Measurements from ENCODE around the gene SEC24C. TPM values are rescaled to one million over a fixed set of nuclear protein-coding genes. Genes with fewer than 3 reads are reported as not detected.

The SEC24C gene
- total RNA-seq, 2 experiments from 2014 or later, result 53.6 to 87.1 TPM

- intact Hi-C loops (cut with micrococcal nuclease; ENCODE audit: unreplicated experiment), result no loop called here
- H3K79me2 ChIP-seq (ENCODE audit: insufficient read depth, low read depth, low read length), result peaks cover 70% of the 10 kb centered on the region
- TF ChIP-seq, protein P1, sequence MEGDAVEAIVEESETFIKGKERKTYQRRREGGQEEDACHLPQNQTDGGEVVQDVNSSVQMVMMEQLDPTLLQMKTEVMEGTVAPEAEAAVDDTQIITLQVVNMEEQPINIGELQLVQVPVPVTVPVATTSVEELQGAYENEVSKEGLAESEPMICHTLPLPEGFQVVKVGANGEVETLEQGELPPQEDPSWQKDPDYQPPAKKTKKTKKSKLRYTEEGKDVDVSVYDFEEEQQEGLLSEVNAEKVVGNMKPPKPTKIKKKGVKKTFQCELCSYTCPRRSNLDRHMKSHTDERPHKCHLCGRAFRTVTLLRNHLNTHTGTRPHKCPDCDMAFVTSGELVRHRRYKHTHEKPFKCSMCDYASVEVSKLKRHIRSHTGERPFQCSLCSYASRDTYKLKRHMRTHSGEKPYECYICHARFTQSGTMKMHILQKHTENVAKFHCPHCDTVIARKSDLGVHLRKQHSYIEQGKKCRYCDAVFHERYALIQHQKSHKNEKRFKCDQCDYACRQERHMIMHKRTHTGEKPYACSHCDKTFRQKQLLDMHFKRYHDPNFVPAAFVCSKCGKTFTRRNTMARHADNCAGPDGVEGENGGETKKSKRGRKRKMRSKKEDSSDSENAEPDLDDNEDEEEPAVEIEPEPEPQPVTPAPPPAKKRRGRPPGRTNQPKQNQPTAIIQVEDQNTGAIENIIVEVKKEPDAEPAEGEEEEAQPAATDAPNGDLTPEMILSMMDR (conservative IDR thresholded peaks at IDR 0.05; ENCODE audit: low read length), result no peak
- TF ChIP-seq EZH2phosphoT487 (IDR thresholded peaks at IDR 0.05; ENCODE audit: borderline replicate concordance, low read depth, low read length), result no peak
- CTCF ChIA-PET (ENCODE audit: unreplicated experiment), result interaction anchor here (0.6 to 1.2 kb wide), 2 partner anchors 8 to 39 kb away, joined by 3 to 4 read pairs; no protein-coding TSS in a partner anchor
- BruUV-seq (replicated peaks), result no TSS peak
- H3K36me3 ChIP-seq (ENCODE audit: insufficient read depth, low read length), result peaks cover 37% of the 10 kb centered on the region
- peak overlapping the region; percentile 70; the same call in 1 of the 2 replicates for H2AFZ ChIP-seq (ENCODE audit: low read length)
- H3K4me3 ChIP-seq (ENCODE audit: low read depth, low read length, poor library complexity, severe bottlenecking), result peak overlapping the region; percentile 94
- POLR2A ChIA-PET, result interaction anchor here (0.7 to 3.3 kb wide), 9 partner anchors 10 to 51 kb away, joined by 3 to 27 read pairs (median 4); a partner anchor contains a TSS
- peak overlapping the region; percentile 75 for H3K27ac ChIP-seq (ENCODE audit: low read depth, low read length, poor library complexity, severe bottlenecking)
- H3K4me2 ChIP-seq (ENCODE audit: low read length), result peak overlapping the region; percentile 82
- DNase-seq (ENCODE audit: low spot score), result no peak
- H3K9me3 ChIP-seq (ENCODE audit: low read length), result no peaks in the 10 kb centered on the region
- no peaks in the 10 kb centered on the region for H3K9me2 ChIP-seq (ENCODE audit: insufficient read depth, low read length)
- H3K4me1 ChIP-seq (ENCODE audit: insufficient read depth, low read length, poor library complexity, severe bottlenecking), result peaks cover 38% of the 10 kb centered on the region
- peaks cover 12% of the 10 kb centered on the region; the same call in 1 of the 2 replicates for H4K20me1 ChIP-seq (ENCODE audit: insufficient read depth, low read length)
Observed at GRCh38 chr10:73781548-73781878, 37.3 kb downstream of the SEC24C start.

GRCh38 chr10:73781879-73782748 is 37.9 kb downstream of the SEC24C start, which contains the start of gene CHCHD1:
CHCHD1 (plus strand) TSS chr10:73782048; CDS start chr10:73782076, 28 bp downstream.
- H3K4me3 ChIP-seq (ENCODE audit: low read depth, low read length, poor library complexity, severe bottlenecking), result peak within 1 kb of the TSS; percentile 94

More at GRCh38 chr10:73781879-73782748, 37.9 kb downstream of the SEC24C start, which contains the start of gene CHCHD1:
- TF ChIP-seq EZH2phosphoT487 (IDR thresholded peaks at IDR 0.05; ENCODE audit: borderline replicate concordance, low read depth, low read length), result no peak
- TF ChIP-seq, protein P1 (conservative IDR thresholded peaks at IDR 0.05; ENCODE audit: low read length), result 0 out of 2 replicates have a peak, but pooled peaks have one; percentile 15
- H3K27ac ChIP-seq (ENCODE audit: low read depth, low read length, poor library complexity, severe bottlenecking), result peak within 1 kb of the TSS; percentile 75
- ChIA-PET POLR2A (interaction anchor here (0.6 to 3.3 kb wide), 13 partner anchors 10 to 1086 kb away, joined by 3 to 27 read pairs (median 3); a partner anchor contains a TSS), CTCF (ENCODE audit: unreplicated experiment) (interaction anchor here (0.6 to 1.2 kb wide), 2 partner anchors 9 to 40 kb away, joined by 3 to 4 read pairs; no protein-coding TSS in a partner anchor)
- H3K9me3 ChIP-seq (ENCODE audit: low read length), result no peaks in the 10 kb centered on the region
- H3K9me2 ChIP-seq (ENCODE audit: insufficient read depth, low read length), result no peaks in the 10 kb centered on the region
- BruUV-seq (replicated peaks), result no TSS peak
- intact Hi-C loops (cut with micrococcal nuclease; ENCODE audit: unreplicated experiment), result no loop called here
- H3K4me2 ChIP-seq (ENCODE audit: low read length), result peak within 1 kb of the TSS; percentile 82
- peaks cover 31% of the 10 kb centered on the region for H3K36me3 ChIP-seq (ENCODE audit: insufficient read depth, low read length)
- H4K20me1 ChIP-seq (ENCODE audit: insufficient read depth, low read length), result peaks cover 12% of the 10 kb centered on the region; the same call in 1 of the 2 replicates
- peaks cover 40% of the 10 kb centered on the region for H3K4me1 ChIP-seq (ENCODE audit: insufficient read depth, low read length, poor library complexity, severe bottlenecking)
- peaks cover 68% of the 10 kb centered on the region for H3K79me2 ChIP-seq (ENCODE audit: insufficient read depth, low read depth, low read length)
- peak; percentile 91 for DNase-seq (ENCODE audit: low spot score)
- H2AFZ ChIP-seq (ENCODE audit: low read length), result peak within 1 kb of the TSS; percentile 70
